DND-41 (cell line): ENCODE data around the gene PRM3.

Source experiments
- EZH2 ChIP-seq: IDR thresholded peaks from 3 replicates; pipeline ENCODE4 v1.6.1; 2012; ENCODE audit warnings: borderline replicate concordance, low read depth, mild to moderate bottlenecking, moderate library complexity, low read length, inconsistent platforms; ENCODE audit not compliant: severe bottlenecking
- TF ChIP-seq, protein P1 (sequence below): IDR thresholded peaks from 2 replicates; pipeline ENCODE4 v1.5.1; 2012; ENCODE audit warnings: borderline replicate concordance, low read length, moderate library complexity, mild to moderate bottlenecking; ENCODE audit not compliant: poor library complexity, severe bottlenecking; ENCODE audit errors: extremely low read depth

DNA sequence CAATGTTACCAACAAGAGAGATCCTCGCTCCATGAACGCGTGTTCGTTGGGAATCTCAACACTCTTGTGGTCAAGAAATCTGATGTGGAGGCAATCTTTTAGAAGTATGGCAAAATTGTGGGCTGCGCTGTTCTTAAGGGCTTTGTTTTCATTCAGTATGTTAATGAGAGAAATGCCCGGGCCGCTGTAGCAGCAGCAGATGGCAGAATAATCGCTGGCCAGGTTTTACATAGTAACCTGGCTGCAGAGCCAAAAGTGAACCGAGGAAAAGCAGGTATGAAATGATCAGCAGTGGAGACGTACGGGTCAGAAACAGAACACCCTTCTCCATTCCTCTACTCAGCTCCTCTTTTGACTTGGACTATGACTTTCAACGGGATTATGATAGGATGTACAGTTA, 30.8 kb downstream of the PRM3 start:
- TF ChIP-seq, protein P1, sequence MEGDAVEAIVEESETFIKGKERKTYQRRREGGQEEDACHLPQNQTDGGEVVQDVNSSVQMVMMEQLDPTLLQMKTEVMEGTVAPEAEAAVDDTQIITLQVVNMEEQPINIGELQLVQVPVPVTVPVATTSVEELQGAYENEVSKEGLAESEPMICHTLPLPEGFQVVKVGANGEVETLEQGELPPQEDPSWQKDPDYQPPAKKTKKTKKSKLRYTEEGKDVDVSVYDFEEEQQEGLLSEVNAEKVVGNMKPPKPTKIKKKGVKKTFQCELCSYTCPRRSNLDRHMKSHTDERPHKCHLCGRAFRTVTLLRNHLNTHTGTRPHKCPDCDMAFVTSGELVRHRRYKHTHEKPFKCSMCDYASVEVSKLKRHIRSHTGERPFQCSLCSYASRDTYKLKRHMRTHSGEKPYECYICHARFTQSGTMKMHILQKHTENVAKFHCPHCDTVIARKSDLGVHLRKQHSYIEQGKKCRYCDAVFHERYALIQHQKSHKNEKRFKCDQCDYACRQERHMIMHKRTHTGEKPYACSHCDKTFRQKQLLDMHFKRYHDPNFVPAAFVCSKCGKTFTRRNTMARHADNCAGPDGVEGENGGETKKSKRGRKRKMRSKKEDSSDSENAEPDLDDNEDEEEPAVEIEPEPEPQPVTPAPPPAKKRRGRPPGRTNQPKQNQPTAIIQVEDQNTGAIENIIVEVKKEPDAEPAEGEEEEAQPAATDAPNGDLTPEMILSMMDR = no peak
- no peak for TF ChIP-seq EZH2
